HG03175 (cell line): ENCODE measurements around the gene C2orf72.
"Not testable (repeated sequence)": the region's sequence is repeated elsewhere in the genome, so short reads cannot be mapped to it uniquely, and the experiment has no call there.

Experiments
- ATAC-seq: cut with Tn5 transposase; IDR thresholded peaks from one replicate; pipeline ENCODE4 v1.9.1; 2021; ENCODE audit warnings: mild to moderate bottlenecking, moderate library complexity; ENCODE audit not compliant: unreplicated experiment

C2orf72 gene

GRCh38 chr2:231037202-231037730 lies at the start of gene C2orf72:
Gene C2orf72 (plus strand): TSS chr2:231037523. CDS start chr2:231037566, 43 bp downstream.
- no peak for ATAC-seq

- ATAC-seq = no peak
Observed at GRCh38 chr2:230989731-230990130, 47.6 kb upstream of the C2orf72 start.

GRCh38 chr2:230990131-230990898 lies 47.0 kb upstream of the C2orf72 start:
- no peak for ATAC-seq

- ATAC-seq = no peak
Observed at GRCh38 chr2:230990899-230991150, 46.5 kb upstream of the C2orf72 start.

GRCh38 chr2:230991598-230991997 lies 45.7 kb upstream of the C2orf72 start:
- no peak for ATAC-seq

- ATAC-seq = no peak
Observed at GRCh38 chr2:230995821-230996220, 41.5 kb upstream of the C2orf72 start, which contains the start of gene SPATA3. Gene SPATA3 (plus strand): TSS chr2:230996121. CDS start chr2:230996234, 113 bp downstream.

- ATAC-seq = no peak
Observed at GRCh38 chr2:230996661-230997060, 40.7 kb upstream of the C2orf72 start.

- ATAC-seq = no peak
Observed at GRCh38 chr2:230998882-230999281, 38.4 kb upstream of the C2orf72 start.

GRCh38 chr2:230999477-230999876 lies 37.8 kb upstream of the C2orf72 start:
- no peak for ATAC-seq

GRCh38 chr2:231000211-231000904 lies 37.0 kb upstream of the C2orf72 start:
- ATAC-seq = no peak

GRCh38 chr2:231001036-231001435 lies 36.3 kb upstream of the C2orf72 start:
- ATAC-seq = no peak

- ATAC-seq = no peak
Observed at GRCh38 chr2:231001921-231002320, 35.4 kb upstream of the C2orf72 start.

- ATAC-seq = no peak
Observed at GRCh38 chr2:231002641-231003040, 34.7 kb upstream of the C2orf72 start.

- no peak for ATAC-seq
Observed at GRCh38 chr2:231003186-231003585, 34.1 kb upstream of the C2orf72 start.

GRCh38 chr2:231004930-231005329 lies 32.4 kb upstream of the C2orf72 start:
- ATAC-seq = not testable (repeated sequence)

GRCh38 chr2:231007286-231008098 lies 29.8 kb upstream of the C2orf72 start:
- no peak for ATAC-seq

GRCh38 chr2:231008131-231008530 lies 29.2 kb upstream of the C2orf72 start:
- no peak for ATAC-seq

GRCh38 chr2:231009236-231009919 lies 27.9 kb upstream of the C2orf72 start:
- ATAC-seq = no peak

- ATAC-seq = no peak
Observed at GRCh38 chr2:231010201-231010730, 27.1 kb upstream of the C2orf72 start.

- no peak for ATAC-seq
Observed at GRCh38 chr2:231011526-231011925, 25.8 kb upstream of the C2orf72 start.

GRCh38 chr2:231012463-231012862 lies 24.9 kb upstream of the C2orf72 start:
- no peak for ATAC-seq
